Sigmoid colon (tissue), 3 donors: ENCODE data around the gene WDTC1.

Experiments
- POLR2A ChIP-seq, 2 donors: fragments of 450-650 bp; IDR thresholded peaks; one replicate each; pipeline ENCODE4 v1.6.1; 2016; ENCODE audit warnings: antibody characterized with exemption in 2 of 2, mild to moderate bottlenecking in 2 of 2, moderate library complexity in 2 of 2
- TF ChIP-seq, protein P1 (sequence below), 4 experiments: fragments of 450-650 bp in 3 of 4; fragments of 200-600 bp in 1 of 4; IDR thresholded peaks; one replicate each; pipeline ENCODE4 v1.5.1; 2016 to 2019; ENCODE audit warnings: antibody characterized with exemption in 4 of 4, mild to moderate bottlenecking in 3 of 4, moderate library complexity in 2 of 4

DNA sequence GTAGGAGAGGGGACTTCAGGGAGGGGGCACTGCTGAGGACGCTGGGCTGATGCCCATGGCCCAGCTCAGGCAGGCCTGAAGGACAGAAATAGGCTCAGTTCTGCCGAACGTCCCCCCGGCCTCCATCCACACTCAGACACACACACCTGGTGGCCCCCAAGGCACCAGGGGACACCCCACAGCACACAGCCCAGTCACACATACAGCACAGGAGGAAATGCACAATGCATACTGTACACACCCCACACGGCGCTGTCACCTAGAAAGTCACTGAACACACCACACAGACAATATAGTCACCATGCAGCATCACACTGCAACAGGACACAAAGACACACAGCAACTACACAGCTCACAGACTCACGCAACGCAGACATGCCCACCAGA, 108.0 kb downstream of the WDTC1 start:
- TF ChIP-seq, protein P1, sequence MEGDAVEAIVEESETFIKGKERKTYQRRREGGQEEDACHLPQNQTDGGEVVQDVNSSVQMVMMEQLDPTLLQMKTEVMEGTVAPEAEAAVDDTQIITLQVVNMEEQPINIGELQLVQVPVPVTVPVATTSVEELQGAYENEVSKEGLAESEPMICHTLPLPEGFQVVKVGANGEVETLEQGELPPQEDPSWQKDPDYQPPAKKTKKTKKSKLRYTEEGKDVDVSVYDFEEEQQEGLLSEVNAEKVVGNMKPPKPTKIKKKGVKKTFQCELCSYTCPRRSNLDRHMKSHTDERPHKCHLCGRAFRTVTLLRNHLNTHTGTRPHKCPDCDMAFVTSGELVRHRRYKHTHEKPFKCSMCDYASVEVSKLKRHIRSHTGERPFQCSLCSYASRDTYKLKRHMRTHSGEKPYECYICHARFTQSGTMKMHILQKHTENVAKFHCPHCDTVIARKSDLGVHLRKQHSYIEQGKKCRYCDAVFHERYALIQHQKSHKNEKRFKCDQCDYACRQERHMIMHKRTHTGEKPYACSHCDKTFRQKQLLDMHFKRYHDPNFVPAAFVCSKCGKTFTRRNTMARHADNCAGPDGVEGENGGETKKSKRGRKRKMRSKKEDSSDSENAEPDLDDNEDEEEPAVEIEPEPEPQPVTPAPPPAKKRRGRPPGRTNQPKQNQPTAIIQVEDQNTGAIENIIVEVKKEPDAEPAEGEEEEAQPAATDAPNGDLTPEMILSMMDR (IDR thresholded peaks at IDR 0.05): no peak
- TF ChIP-seq POLR2A (IDR thresholded peaks at IDR 0.05): no peak
